Naive B cell (primary cell): ENCODE results near the gene ARHGAP25. TPM values are rescaled to one million over a fixed set of nuclear protein-coding genes. Genes with fewer than 3 reads are reported as not detected.

Experiments
- ATAC-seq, 2 donors: fragments of 150-1000 bp; cut with Tn5 transposase; 2 replicates each; pipeline ENCODE4 v1.10.0; 2021; ENCODE audit warnings: low read depth in 2 of 2, mild to moderate bottlenecking in 2 of 2, moderate library complexity in 2 of 2
- DNase-seq: peaks from one replicate; pipeline ENCODE4 v3.0.0; 2022
- H3K27ac Mint-ChIP-seq, 6 donors: one replicate each; pipeline ENCODE4 v1.8.0; 2020 to 2022; ENCODE audit warnings: mild to moderate bottlenecking in 6 of 6, mixed read lengths in 6 of 6, moderate library complexity in 5 of 6, inconsistent platforms in 2 of 6
- H3K27me3 Mint-ChIP-seq, 3 donors: one replicate each; pipeline ENCODE4 v1.8.0; 2021 to 2022; ENCODE audit warnings: mixed read lengths in 3 of 3, mild to moderate bottlenecking in 1 of 3
- H3K36me3 Mint-ChIP-seq, 2 donors: one replicate each; pipeline ENCODE4 v1.8.0; 2020 to 2022; ENCODE audit warnings: mixed read lengths in 2 of 2, inconsistent platforms in 1 of 2, mild to moderate bottlenecking in 1 of 2
- H3K4me1 Mint-ChIP-seq, 3 donors: one replicate each; pipeline ENCODE4 v1.8.0; 2020 to 2022; ENCODE audit warnings: mixed read lengths in 3 of 3, inconsistent platforms in 1 of 3, mild to moderate bottlenecking in 1 of 3, moderate library complexity in 1 of 3
- H3K4me3 Mint-ChIP-seq, 8 donors: one replicate each; pipeline ENCODE4 v1.8.0; 2020 to 2022; ENCODE audit warnings: mild to moderate bottlenecking in 8 of 8, mixed read lengths in 8 of 8, moderate library complexity in 8 of 8, inconsistent platforms in 2 of 8
- H3K9me3 Mint-ChIP-seq, 7 donors: one replicate each; pipeline ENCODE4 v1.8.0; 2020 to 2022; ENCODE audit warnings: mixed read lengths in 7 of 7, mild to moderate bottlenecking in 5 of 7, inconsistent platforms in 2 of 7, moderate library complexity in 1 of 7
- polyA plus RNA-seq, 6 donors: library from polyadenylated mRNA; unstranded; fragments of 300-500 nt; fragmentation: Illumina TruSeq; gene quantifications; one replicate each; pipeline ENCODE4 v1.2.3, GENCODE V29; 2021; ENCODE audit warnings: low read depth in 6 of 6

Gene ARHGAP25
- polyA plus RNA-seq, 6 donors from 2014 or later: 45.1 to 164 (median 107) TPM

DNA sequence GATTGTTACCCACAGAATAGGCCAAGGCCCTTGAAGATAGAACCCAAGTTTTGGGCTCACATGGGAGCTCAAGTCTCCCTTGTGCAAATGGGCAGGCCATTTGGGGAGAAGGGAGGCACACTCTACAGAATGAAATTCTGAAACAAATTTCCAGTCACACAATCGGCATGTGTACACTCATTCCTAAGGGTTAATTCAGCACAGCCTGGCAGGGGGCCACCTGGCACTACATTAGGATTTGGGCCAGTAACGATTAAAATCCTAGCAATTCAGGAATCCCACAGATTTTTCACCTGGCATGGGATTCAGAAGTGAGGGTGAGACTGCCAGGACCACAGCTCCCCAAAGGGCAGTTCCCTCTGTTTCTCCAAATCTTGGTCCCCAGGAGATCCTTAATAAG lies 90.2 kb downstream of the ARHGAP25 start:
- Mint-ChIP-seq H3K4me1 (peaks cover 45 to 54% (median 47%) of the 10 kb centered on the region in 3 donors), H3K27ac (peak overlapping the region in 4 of 6 donors; percentile 20 to 88 (median 52)), H3K36me3 (peaks cover 18 to 50% of the 10 kb centered on the region in 2 donors), H3K4me3 (peak overlapping the region in 1 of 8 donors; percentile 5), H3K27me3 (no peaks in the 10 kb centered on the region), H3K9me3 (no peaks in the 10 kb centered on the region)
- ATAC-seq: no peak
- no peak for DNase-seq

DNA sequence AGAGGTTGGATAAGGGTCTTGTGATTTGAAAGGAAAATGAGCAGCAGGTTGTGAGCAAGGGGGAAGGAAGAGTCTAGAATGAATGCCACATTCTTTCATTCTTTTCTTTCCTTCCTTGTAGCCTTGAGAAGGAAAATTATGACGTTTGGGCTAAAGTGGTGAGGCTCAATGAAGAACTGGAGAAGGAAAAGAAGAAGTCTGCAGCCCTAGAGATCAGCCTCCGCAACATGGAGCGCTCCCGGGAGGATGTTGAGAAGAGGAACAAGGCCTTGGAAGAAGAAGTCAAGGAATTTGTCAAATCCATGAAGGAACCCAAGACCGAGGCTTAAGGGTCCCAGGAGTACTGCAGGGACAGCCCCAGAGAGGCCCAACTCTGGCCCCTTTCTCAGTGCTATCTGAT lies 91.3 kb downstream of the ARHGAP25 start:
- Mint-ChIP-seq H3K4me1 (peaks cover 45 to 59% (median 53%) of the 10 kb centered on the region in 3 donors), H3K36me3 (peaks cover 14 to 44% of the 10 kb centered on the region in 2 donors), H3K9me3 (no peaks in the 10 kb centered on the region), H3K4me3 (no peak overlapping the region), H3K27ac (peak overlapping the region in 4 of 6 donors; percentile 13 to 84 (median 76)), H3K27me3 (no peaks in the 10 kb centered on the region)
- ATAC-seq: no peak
- no peak for DNase-seq

DNA sequence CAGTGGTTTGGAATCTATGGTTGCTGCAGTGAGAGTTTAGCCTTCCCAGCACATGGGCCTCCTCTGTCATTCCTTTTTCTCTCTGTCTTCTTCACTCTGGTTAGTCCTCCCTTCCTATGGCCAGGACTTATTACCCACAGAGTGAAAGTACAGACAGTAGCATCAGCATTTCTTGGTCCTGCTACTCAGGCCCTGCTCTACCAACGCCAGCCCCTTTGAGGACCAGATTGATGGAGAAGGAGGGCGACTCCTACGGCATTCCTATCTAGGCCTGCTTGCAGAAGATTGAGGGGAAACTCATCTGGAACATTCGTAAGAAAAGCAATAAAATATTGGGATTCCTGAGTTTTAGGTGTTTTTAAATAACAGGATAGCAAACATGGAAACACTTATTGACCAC lies 93.1 kb downstream of the ARHGAP25 start:
- no peak for ATAC-seq
- peaks cover 11 to 37% of the 10 kb centered on the region in 2 donors for H3K36me3 Mint-ChIP-seq
- DNase-seq: no peak

GRCh38 chr2:68828887-68829708 lies 94.5 kb downstream of the ARHGAP25 start:
- ATAC-seq (peak; percentile 44 to 65), DNase-seq (peak; percentile 42)
- Mint-ChIP-seq H3K9me3 (no peaks in the 10 kb centered on the region), H3K36me3 (peaks cover 8 to 23% of the 10 kb centered on the region in 2 donors), H3K4me3 (peak overlapping the region in 7 of 8 donors; percentile 45 to 78 (median 64)), H3K27me3 (no peaks in the 10 kb centered on the region), H3K4me1 (peaks cover 61 to 73% (median 71%) of the 10 kb centered on the region in 3 donors), H3K27ac (peak overlapping the region in 5 of 6 donors; percentile 76 to 92 (median 80))

More for the DNA sequence above, 93.1 kb downstream of the ARHGAP25 start:
- H3K4me3 Mint-ChIP-seq: peak overlapping the region in 1 of 8 donors; percentile 27
- no peaks in the 10 kb centered on the region for H3K27me3 Mint-ChIP-seq
- H3K9me3 Mint-ChIP-seq: no peaks in the 10 kb centered on the region
- peak overlapping the region in 2 of 6 donors; percentile 9 to 63 for H3K27ac Mint-ChIP-seq
- H3K4me1 Mint-ChIP-seq: peaks cover 59 to 70% (median 70%) of the 10 kb centered on the region in 3 donors

DNA sequence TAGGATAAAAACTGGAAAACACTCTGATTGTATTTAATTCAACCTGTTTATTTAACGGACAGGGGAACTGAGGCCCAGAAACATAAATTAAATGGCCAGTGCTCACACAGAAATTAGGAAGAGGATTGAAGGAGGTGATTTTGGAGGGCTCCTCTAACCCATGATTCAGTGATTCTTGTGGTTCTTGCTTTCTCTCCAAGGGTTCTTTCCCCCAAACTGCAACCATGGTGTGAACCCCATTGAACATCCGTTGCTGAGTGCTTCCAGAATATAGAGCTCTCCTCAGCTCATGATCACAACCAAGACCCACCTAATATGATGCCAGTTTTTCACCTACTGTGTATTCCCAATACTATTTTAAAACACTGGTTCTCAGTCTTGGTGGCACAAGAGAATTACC lies 95.1 kb downstream of the ARHGAP25 start:
- peaks cover 59 to 73% (median 69%) of the 10 kb centered on the region in 3 donors for H3K4me1 Mint-ChIP-seq
- H3K27me3 Mint-ChIP-seq: no peaks in the 10 kb centered on the region
- DNase-seq (no peak), ATAC-seq (no peak)
- no peaks in the 10 kb centered on the region for H3K9me3 Mint-ChIP-seq
- H3K4me3 Mint-ChIP-seq: peak overlapping the region in 4 of 8 donors; percentile 45 to 76 (median 63)
- H3K27ac Mint-ChIP-seq: peak overlapping the region in 4 of 6 donors; percentile 48 to 92 (median 68)
- H3K36me3 Mint-ChIP-seq: peaks cover 8 to 18% of the 10 kb centered on the region in 2 donors

DNA sequence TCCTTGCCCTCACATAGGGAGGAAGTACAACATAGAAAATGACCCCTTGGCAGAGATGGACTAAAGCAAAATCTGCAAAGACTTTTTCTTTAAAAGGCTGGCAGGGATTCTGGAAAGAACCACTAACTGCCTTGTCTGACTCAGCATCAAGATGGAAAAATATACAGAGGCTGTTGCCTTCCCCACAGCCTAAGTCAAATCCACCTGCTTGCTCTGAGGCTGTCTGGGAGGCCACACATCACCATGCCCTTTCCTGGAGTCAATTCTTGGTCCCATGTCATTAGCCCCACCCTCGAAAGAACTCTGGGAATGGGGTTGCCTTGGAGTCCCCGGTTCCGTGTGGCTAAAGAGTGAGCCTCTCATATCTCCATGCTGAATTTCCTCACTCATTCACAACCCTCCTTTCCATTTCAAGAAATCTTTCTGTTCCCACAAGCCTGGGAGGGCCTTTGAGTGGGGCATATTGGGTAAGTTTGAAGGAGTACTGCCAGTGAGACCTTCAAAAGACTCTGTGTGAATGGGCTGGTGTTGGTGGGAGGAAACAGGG lies 97.1 kb downstream of the ARHGAP25 start:
- Mint-ChIP-seq H3K9me3 (no peaks in the 10 kb centered on the region), H3K27me3 (no peaks in the 10 kb centered on the region), H3K36me3 (no peaks in the 10 kb centered on the region), H3K27ac (peak overlapping the region; percentile 50 to 94 (median 80)), H3K4me1 (peaks cover 59 to 80% (median 71%) of the 10 kb centered on the region in 3 donors), H3K4me3 (peak overlapping the region in 5 of 8 donors; percentile 21 to 82 (median 49))
- no peak for DNase-seq
- no peak for ATAC-seq

DNA sequence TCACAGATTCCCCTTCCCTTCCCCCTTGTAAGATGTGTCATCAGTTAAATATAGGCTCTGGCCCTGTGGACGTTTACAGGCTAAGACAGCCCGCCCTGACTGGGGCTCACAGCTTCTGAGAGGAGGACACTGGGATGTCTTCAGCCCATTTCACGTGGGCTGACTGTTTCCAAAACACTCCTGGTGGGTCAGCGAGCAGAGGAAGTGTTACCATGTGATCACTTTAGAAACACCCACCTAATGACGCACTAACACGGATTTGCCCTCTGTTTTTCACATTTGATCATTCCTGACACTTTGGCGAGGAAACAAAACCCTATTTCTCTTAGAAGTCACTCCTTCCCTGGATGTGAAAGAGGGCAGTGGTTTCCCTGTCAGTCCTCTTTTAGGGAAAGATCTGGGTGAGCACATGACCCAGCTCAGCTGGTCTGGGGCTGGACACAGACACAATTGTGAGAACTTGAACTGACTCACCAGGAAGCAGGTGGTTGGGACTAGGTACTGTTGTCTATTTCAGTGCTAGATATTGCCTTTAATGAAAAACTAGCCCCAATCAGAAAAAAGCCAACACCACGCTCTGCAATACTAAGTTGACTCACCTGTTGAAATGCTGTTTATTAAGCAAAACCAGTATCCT lies 97.7 kb downstream of the ARHGAP25 start:
- ATAC-seq (peak; percentile 36 to 40), DNase-seq (peak; percentile 31)
- Mint-ChIP-seq H3K9me3 (no peaks in the 10 kb centered on the region), H3K36me3 (no peaks in the 10 kb centered on the region), H3K4me3 (peak overlapping the region in 5 of 8 donors; percentile 43 to 82 (median 49)), H3K4me1 (peaks cover 62 to 82% (median 77%) of the 10 kb centered on the region in 3 donors), H3K27ac (peak overlapping the region; percentile 50 to 94 (median 89)), H3K27me3 (no peaks in the 10 kb centered on the region)

- ATAC-seq (peak in 1 of 2 donors; percentile 12), DNase-seq (peak; percentile 21)
- Mint-ChIP-seq H3K4me1 (peaks cover 57 to 81% (median 73%) of the 10 kb centered on the region in 3 donors), H3K36me3 (no peaks in the 10 kb centered on the region), H3K27ac (peak overlapping the region in 4 of 6 donors; percentile 24 to 93 (median 59)), H3K4me3 (peak overlapping the region in 2 of 8 donors; percentile 43 to 46), H3K27me3 (no peaks in the 10 kb centered on the region), H3K9me3 (no peaks in the 10 kb centered on the region)
Observed at GRCh38 chr2:68833162-68833561, 98.6 kb downstream of the ARHGAP25 start.

- no peaks in the 10 kb centered on the region for H3K9me3 Mint-ChIP-seq
- peak overlapping the region in 4 of 6 donors; percentile 6 to 85 (median 74) for H3K27ac Mint-ChIP-seq
- H3K36me3 Mint-ChIP-seq: no peaks in the 10 kb centered on the region
- H3K27me3 Mint-ChIP-seq: no peaks in the 10 kb centered on the region
- peaks cover 43 to 64% (median 57%) of the 10 kb centered on the region in 3 donors for H3K4me1 Mint-ChIP-seq
- H3K4me3 Mint-ChIP-seq: peak overlapping the region in 5 of 8 donors; percentile 4 to 57 (median 43)
- no peak for ATAC-seq
- no peak for DNase-seq
Observed at GRCh38 chr2:68834737-68835376, 100.2 kb downstream of the ARHGAP25 start.

DNA sequence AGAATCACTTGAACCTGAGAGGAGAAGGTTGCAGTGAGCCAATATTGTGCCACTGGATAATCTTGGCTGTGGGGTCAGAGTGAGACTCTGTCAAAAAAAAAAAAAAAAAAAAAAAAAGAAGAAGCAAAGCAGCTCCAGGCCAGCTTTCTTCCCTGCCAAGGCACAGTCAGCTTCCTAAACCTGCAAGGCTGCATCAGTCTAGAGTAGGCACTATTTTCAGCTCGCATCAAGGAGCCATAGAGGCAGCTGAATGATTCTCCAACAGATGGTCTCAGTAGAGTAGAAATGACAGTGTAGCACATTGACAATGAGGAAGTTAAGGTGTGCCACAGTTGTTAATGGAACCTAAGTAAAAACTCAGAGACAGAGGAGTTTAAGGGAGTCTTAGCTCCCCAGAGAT lies 101.0 kb downstream of the ARHGAP25 start:
- ATAC-seq: peak; percentile 83 to 85
- H3K4me1 Mint-ChIP-seq: peaks cover 42 to 63% (median 49%) of the 10 kb centered on the region in 3 donors
- H3K9me3 Mint-ChIP-seq: no peaks in the 10 kb centered on the region
- H3K36me3 Mint-ChIP-seq: no peaks in the 10 kb centered on the region
- H3K4me3 Mint-ChIP-seq: peak overlapping the region in 3 of 8 donors; percentile 10 to 50 (median 15)
- peak overlapping the region in 1 of 6 donors; percentile 52 for H3K27ac Mint-ChIP-seq
- no peaks in the 10 kb centered on the region for H3K27me3 Mint-ChIP-seq
- peak; percentile 43 for DNase-seq

DNA sequence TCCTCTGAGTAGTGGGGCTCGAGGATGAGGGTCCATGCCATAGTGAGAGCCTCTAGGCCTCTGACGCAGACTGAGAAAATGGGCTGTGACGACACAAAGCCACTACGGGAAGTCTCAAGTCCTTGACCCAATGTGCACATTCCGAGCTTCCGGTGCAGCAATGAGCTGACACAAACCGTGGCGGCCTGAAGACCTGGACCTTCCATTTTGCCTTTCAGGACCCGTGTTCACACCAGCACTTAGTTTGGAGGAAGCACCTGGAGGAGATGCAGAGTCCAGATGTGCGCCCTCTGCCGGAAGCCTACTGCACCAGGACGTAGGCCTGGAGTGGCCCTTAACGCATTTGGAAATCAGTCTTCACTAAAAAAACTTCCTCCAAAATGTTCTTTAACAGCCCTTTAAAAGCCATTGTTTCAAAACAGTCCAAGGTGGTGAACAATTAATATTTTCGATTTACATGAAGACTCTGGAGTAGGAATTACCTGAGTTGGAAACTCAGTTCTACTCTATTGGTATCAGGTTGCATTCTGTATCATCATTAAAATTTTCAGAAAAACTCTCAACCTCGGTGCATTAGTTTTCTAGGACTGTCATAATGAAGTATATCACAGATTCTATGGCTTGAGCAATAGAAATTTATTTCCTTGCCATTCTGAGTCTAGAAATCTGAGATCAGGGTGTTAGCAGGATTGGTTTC lies 102.7 kb downstream of the ARHGAP25 start:
- peak overlapping the region in 2 of 6 donors; percentile 63 to 80 for H3K27ac Mint-ChIP-seq
- H3K9me3 Mint-ChIP-seq: no peaks in the 10 kb centered on the region
- no peaks in the 10 kb centered on the region for H3K27me3 Mint-ChIP-seq
- peak overlapping the region in 1 of 8 donors; percentile 7 for H3K4me3 Mint-ChIP-seq
- no peaks in the 10 kb centered on the region for H3K36me3 Mint-ChIP-seq
- ATAC-seq (peak; percentile 44 to 58), DNase-seq (peak; percentile 42)
- peaks cover 30 to 47% (median 35%) of the 10 kb centered on the region in 3 donors for H3K4me1 Mint-ChIP-seq

DNA sequence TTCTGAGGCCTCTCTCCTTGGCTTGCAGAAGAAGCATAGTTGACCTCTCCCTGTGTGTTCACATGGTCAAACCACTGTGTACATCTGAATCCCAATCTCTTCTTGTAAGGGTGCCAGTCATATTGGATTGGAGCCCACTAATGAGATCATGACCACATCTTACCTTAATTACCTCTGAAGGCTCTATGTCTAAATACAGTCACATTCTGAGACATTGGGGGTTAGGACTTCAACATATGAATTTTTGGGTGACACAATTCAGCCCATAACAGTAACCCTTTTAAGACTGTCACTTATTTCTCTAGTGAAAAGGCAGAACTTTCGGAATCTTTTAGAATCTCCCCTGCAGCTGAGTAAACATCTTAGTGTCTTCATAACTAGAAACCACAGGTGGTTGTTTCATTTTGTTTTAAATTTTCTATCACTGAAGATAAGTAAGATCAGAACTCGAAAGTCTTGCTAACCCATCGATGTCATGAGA lies 103.3 kb downstream of the ARHGAP25 start:
- Mint-ChIP-seq H3K36me3 (no peaks in the 10 kb centered on the region), H3K27ac (no peak overlapping the region), H3K9me3 (no peaks in the 10 kb centered on the region), H3K4me1 (peaks cover 24 to 41% (median 29%) of the 10 kb centered on the region in 3 donors), H3K4me3 (peak overlapping the region in 1 of 8 donors; percentile 10), H3K27me3 (no peaks in the 10 kb centered on the region)
- ATAC-seq: no peak
- no peak for DNase-seq
